HG02759 (cell line): ENCODE results near the gene ADCYAP1.

Source experiments
- ATAC-seq: cut with Tn5 transposase; IDR thresholded peaks from one replicate; pipeline ENCODE4 v1.9.1; 2021; ENCODE audit warnings: mild to moderate bottlenecking, moderate library complexity; ENCODE audit not compliant: unreplicated experiment

Gene ADCYAP1

DNA sequence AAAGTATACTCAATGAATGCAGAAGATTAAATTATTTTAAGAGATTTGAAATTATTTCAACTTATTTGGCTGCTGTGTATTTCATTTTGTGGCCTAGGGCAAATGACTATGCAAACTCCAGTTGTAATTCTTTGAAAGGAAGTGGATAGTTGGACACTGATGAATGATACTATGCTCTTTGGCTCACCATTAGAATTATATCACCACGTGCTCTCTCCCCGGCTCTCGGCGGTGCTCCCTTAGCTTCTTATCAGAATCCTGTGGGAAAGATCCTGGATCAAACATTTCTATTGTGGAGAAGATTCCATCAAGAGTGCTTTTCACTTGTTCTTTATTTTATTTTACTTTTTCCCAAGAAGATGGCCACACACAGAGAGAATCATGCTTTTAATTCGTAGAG is 55.2 kb downstream of the ADCYAP1 start:
- ATAC-seq, result no peak
